Right kidney (tissue), 1 donor: ENCODE measurements around the gene DZIP1.

ENCODE experiments used
- DNase-seq: peaks from one replicate; pipeline ENCODE4 v3.0.0-alpha.2; 2016

The DZIP1 gene

GRCh38 chr13:95647321-95647720, 2.8 kb upstream of the DZIP1 start:
- DNase-seq, result no peak

GRCh38 chr13:95643936-95644598, 439 bp downstream of the DZIP1 start:
- DNase-seq, result peak; percentile 88

DNA sequence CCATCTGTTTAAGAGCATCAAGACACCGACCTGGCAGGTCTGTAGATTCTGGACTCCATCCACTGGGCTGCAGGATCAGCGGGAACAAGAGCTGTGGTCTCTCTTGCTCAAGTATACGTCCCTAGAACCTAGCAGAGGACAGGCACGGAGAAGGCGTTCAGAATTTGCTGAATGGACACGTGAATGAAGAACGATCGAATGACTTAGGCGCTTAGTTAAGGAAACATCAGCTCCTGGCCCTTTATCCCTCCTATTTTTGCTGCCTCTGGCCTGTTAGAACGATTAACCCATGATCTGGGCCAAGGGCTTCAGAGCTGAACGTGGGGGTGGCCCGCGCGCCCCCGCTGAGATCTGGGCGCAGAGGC, 953 bp downstream of the DZIP1 start:
- DNase-seq, result no peak

DNA sequence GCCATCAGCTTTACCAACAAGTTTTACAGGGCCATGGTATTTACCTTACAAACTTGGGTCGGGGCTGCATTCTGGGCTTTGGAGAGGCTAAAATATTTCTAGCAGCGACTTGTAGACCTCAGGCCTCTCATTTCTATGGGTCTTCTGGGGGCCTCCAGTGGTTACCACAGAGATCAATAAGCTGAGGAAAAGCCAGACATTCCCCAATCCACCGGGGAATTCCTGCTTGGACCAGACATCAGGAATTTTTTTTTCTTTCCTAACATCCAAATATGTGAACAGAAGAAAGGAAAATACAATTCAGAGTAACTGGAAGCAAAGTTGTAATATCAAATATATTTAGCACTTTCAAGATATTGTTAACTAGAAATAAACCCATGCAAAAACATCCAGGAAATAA, 1.5 kb downstream of the DZIP1 start:
- peak; percentile 5 for DNase-seq

DNA sequence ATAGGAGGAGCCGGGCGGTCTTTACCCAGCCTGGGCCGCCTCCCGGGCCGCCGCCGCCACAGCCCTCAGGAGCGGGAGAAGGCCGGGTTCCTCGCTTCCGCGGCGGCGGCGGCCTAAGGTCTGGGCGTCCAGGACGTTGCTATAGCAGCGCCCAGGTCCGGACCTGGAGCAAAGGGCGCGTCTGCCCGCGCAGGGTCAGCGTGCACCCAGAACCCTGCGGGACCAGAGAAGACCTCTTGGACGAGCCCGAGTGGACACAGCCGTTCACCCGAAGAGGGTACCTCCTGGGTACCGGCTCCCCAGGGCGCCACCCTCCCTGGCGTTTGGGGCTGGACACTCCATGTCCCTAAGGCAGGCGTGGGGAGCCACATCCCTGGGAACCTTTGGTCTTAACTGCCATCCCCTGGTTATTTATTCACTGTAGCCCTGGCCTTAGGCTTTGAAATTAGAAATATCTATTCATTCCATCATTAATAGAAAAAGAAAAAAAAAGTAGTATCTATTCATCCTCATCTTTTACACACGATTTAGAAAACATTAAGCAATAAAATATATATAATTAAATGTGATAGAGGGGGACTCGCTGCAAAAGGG, 2.4 kb downstream of the DZIP1 start:
- DNase-seq, result peak; percentile 67

GRCh38 chr13:95641291-95642027, 3.0 kb downstream of the DZIP1 start:
- DNase-seq, result peak; percentile 70

- DNase-seq, result no peak
Observed at GRCh38 chr13:95636853-95637252, 7.7 kb downstream of the DZIP1 start.

DNA sequence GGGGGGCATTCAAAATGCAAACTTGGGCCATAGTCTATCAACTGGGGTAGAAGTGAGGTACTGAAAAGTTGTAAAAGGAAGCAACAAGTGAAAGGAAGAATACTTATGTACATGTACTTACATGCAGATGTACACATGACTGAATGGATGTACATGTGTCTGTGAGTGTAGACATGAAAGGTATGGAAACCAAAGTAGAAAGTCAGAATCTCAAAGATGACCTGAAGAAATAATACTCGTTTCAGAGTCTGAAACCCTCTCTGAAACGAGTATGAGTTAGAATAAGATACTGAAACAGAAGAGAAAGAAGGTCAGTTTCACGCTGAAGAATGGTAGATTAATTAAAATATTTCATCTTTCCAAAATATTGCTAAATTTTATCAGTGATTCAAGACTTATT, 13.9 kb downstream of the DZIP1 start:
- no peak for DNase-seq

DNA sequence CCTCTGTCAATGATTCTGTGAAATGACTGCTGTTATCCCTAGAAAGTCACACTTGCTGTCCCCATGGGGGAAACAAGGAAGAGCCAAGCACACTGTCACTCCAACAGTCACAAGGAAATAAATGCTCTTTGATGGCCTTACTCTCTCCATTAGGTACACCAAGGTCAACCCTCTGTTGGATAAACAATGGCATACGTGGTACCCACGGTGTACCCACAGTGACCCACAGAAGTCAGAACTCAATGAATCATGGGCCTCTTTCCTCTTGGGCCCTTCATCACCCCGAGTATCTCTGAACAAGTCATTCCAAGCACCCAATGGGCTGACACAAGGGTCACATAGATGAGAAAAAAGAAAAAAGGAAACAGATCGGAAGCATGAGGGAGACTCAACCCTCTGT, 15.4 kb downstream of the DZIP1 start:
- no peak for DNase-seq

DNA sequence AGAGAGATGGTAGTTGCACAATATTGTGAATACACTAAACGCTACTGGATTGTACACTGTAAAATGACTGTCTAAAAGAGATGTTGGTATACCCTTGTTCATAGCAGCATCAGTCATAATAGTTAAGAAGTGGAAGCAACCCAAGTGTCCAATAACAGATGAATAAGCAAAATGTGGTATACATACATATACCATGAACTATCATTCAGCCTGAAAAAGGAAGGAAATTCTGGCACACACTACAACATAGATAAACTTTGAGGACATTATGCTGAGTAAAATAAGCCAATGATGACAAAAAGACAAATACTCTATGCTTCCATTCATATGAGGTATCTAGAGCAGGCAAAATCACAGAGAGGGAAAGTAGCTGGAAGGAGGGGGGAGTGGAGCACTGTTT, 16.0 kb downstream of the DZIP1 start:
- no peak for DNase-seq

DNA sequence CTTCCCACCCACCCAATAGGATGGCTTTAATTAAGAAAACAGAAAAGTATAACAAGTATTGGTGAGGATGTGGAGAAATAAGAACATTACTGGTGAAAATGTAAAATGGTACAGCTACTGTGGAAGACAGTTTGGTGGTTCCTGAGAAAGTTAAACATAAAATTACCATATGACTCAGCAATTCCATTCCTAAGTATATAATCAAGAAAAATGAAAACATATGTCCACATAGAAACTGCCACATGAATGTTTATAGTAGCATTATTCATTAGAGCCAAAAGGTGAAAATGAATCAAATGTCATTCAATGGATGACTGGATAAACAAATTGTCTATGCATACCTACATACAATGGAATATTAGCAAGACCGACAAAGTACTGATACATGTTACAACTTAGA, 16.9 kb downstream of the DZIP1 start:
- DNase-seq, result no peak

GRCh38 chr13:95626768-95627167, 17.7 kb downstream of the DZIP1 start:
- no peak for DNase-seq

DNA sequence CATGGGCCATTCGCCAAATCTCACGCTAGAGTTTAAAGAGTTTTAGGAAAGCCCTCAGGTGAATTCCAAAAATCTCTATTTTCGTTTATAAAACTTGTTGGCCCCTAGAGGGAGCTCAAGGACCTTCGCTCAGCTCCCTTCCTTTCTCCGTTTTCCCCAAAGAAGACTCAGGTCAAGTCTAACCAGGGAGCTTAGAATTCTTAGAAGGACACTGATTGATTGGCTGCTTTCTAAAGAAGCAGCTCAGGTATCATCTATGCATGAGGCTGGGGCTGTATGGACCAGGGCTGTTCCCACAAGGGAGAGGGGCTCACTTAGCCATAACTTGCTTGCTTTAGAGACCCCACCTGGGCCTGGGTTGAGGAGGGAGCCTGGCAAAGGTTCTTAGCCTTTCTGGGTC, 20.5 kb downstream of the DZIP1 start:
- no peak for DNase-seq

DNA sequence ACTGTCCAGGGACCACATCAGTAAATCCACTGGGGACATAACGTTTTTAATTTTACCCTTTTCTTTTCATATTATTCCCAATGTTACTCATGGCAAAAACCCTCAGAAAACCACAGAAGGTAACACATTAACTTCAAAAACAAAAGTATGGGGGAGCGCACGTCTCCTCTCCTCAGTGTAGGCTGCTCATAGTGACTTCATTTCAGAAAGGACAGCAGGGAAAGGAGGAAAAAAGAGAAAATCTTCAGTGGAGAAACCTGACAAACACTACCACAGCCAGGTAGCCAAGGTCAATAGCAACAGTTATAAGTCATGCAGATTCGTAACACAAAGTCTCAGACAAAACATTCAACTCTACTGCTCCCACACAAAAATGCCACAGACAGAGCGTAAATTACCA, 21.4 kb downstream of the DZIP1 start:
- DNase-seq, result no peak

DNA sequence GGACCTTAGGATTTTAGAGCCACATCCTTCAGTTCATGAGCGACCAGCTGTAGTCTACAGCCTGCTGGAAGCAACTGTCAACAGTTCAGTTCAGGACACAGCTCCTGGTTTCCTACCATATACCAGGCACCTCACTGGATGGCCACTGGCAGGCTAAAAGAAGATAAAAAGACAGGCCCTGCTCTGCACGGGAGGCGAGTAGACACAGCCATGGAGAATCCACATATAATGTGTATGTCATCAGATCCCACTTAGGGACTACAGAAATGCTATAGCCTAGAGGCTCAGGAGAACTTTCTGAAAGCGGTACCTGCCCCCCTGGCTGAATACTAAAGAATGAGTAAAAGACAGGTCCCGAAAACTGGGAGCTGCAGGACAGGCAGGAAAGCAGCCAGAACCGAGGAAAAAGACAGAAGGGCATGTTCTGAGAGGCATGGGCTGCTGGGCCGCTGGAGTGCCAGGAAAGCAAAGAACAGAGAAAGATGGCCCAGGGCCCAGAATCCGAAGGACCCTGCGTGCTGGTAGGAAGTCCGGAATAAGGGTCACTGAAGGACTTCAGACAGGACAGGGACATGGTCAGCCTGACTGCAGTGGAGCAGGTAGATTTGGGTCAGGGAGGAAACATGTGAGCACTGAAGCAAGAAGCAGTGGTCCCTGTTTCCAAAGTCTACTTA, 23.5 kb downstream of the DZIP1 start:
- DNase-seq, result no peak

DNA sequence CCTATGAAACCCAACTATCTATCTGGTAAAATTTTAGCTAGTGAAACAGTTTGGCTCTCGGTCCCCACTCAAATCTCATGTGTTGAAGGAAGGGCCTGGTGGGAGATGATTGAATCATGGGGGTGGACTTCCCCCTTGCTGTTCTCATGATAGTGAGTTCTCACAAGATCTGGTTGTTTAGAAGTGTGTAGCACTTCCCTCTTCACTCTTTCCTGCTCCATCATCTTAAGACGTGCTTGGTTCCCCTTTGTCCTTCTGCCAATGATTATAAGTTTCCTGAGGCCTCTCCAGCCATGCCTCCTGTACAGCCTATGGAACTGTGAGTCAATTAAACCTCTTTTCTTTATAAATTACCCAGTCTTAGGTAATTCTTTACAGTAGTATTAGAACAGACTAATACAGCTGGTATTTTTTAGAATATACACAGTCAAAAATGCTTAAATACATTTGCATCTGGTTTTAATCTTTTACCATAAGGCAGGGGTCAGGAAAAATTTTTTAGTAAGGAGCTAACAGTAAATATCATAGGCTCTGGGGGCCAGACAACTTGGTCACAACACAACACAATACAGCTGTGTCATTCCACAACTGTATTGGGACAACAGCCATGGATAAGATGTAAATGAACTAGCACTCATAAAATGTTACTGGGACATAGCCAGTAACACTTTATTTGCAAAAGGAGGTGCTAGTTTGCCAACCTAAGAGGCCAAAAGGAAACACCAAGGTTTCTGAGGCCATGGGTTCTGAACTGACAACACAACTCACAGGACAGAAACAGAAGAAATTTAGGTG, 24.3 kb downstream of the DZIP1 start:
- DNase-seq, result no peak

DNA sequence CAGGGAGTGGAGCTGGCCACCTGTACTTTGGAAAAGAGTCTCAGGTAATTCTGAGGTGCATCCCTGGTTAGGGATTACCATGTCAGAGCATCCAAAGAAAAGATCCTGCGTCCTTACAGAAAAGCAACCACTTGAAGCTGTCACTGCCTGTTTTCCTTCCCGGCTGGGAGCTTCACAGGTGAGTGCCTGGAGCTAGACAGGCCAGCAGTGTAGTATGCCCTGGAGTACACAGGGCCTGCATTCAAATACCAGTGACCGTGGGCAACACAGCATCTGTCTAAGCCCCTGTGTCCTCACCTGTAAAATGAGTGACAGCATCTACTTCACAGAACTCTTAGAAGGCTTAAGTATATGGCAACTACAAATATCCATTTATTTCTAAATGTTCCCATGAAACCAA, 29.0 kb downstream of the DZIP1 start:
- no peak for DNase-seq

- no peak for DNase-seq
Observed at GRCh38 chr13:95614641-95615245, 29.8 kb downstream of the DZIP1 start.

DNA sequence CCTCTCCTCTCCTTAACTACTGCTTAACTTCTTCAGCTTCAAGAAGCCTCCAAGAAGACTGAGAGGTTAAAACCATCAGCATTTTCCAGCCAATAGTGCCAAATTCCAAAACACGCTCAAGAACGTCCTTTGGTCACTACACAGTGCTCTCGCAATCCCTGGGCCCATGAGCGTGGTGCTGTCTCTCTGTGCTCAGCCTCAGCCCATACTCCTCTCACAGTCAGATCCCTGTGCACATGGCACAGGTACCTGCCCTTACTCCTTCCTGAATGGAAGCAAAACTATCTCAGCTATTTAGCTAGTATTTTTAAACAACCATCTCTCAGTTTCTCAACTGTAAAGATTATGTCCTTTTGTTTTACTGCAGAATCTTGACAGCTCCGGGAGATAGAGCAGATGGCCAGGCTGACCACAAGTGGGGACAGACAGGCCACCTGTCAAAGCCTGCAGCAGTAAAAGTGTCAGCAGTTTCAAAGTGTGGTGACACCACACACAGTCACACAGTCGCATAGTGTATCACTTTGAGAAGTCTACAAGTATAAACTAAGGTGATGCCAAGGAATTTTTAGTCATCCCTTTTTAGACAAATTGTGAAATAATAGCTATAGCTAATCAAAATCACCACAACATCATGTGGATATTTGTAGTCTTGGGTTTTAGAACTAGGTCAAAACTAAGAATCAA, 35.7 kb downstream of the DZIP1 start:
- DNase-seq, result no peak

DNA sequence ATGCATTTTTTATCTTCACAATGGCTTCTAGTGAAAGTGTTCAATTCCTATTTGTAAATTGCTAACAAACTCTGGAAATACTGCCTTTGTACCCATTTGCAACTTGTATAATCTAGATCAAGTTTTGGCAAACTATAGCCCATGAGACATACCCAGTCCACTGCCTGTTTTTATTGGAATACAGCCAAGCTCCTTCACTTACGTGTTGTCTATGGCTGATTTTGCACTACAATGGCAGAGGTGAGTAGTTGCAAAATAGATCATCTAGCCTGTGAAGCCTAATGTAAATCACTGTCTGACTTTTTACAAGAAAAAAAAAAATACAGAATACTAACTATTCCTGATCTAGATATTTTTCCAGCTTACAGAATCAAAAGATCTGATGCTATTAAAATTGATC, 37.1 kb downstream of the DZIP1 start:
- no peak for DNase-seq

- DNase-seq, result no peak
Observed at GRCh38 chr13:95605448-95606125, 38.9 kb downstream of the DZIP1 start.
